Measurements from ENCODE around the gene OGFOD2.

GRCh38 chr12:123006977-123007376 is 31.9 kb downstream of the OGFOD2 start:
- TF ChIP-seq CTCF (IDR thresholded peaks at IDR 0.05), result no peak
- TF ChIP-seq EP300 (IDR thresholded peaks at IDR 0.05; ENCODE audit: low read depth), result no peak
